Measurements from ENCODE around the gene TMEM61. TPM values are rescaled to one million over a fixed set of nuclear protein-coding genes. Genes with fewer than 3 reads are reported as not detected.
"Not testable (repeated sequence)": the region's sequence is repeated elsewhere in the genome, so short reads cannot be mapped to it uniquely, and the experiment has no call there.

The TMEM61 gene
- total RNA-seq, 6 experiments from 2014 or later = 0.20 to 0.31 TPM; not detected in 4

GRCh38 chr1:54955359-54955758 lies 25.1 kb upstream of the TMEM61 start:
- no peaks in the 10 kb centered on the region for H3K36me3 ChIP-seq
- DNase-seq = no peak
- H3K9me3 ChIP-seq = no peaks in the 10 kb centered on the region
- H3K27ac ChIP-seq = no peak overlapping the region
- WGBS (ENCODE audit: insufficient coverage, low coverage, low lambda C conversion rate, missing lambda C conversion rate) = 42% methylated on average over 1 of the region's 1 CpG
- TF ChIP-seq CTCF (IDR thresholded peaks at IDR 0.05) (no peak), POLR2A (IDR thresholded peaks at IDR 0.05) (no peak)
- intact Hi-C loops (cut with DNase I) = no loop called here
- no peaks in the 10 kb centered on the region for H3K27me3 ChIP-seq
- H3K4me3 ChIP-seq = no peak overlapping the region
- ATAC-seq = no peak
- H3K4me1 ChIP-seq = peaks cover 0 to 6% (median 0%) of the 10 kb centered on the region in 4 donors

DNA sequence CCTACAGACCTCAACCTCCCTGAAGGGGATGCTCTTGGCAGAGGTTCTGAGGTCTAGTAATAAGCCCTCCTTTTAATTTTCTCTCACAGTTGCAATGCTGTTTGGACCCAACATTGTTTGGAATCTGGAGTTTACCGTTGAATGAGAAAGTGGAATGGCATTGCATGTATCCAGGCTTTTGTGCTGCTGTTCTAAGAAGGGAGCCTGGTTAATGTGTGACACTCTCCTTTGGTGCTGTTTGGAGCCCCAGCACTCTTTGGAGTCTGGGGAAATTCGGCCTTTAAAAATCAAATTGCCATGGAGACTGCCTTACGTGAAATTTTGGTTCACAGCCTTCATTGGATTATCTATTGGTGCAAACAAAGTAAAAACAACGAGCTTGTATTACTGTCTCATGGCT lies 23.7 kb upstream of the TMEM61 start:
- WGBS (ENCODE audit: insufficient coverage, low coverage, low lambda C conversion rate, missing lambda C conversion rate) = 68% methylated on average over 4 of the region's 4 CpGs
- ATAC-seq (no peak), DNase-seq (no peak)
- no peaks in the 10 kb centered on the region for H3K27me3 ChIP-seq
- TF ChIP-seq CTCF (IDR thresholded peaks at IDR 0.05) (no peak), POLR2A (IDR thresholded peaks at IDR 0.05) (no peak)
- intact Hi-C loops (cut with DNase I) = no loop called here
- no peak overlapping the region for H3K27ac ChIP-seq
- no peak overlapping the region for H3K4me3 ChIP-seq
- H3K36me3 ChIP-seq = no peaks in the 10 kb centered on the region
- no peaks in the 10 kb centered on the region for H3K9me3 ChIP-seq
- no peaks in the 10 kb centered on the region for H3K4me1 ChIP-seq

GRCh38 chr1:54959241-54959640 lies 21.2 kb upstream of the TMEM61 start:
- no peaks in the 10 kb centered on the region for H3K4me1 ChIP-seq
- no peak for DNase-seq
- H3K9me3 ChIP-seq = no peaks in the 10 kb centered on the region
- ATAC-seq = no peak
- H3K27me3 ChIP-seq = no peaks in the 10 kb centered on the region
- H3K4me3 ChIP-seq = no peak overlapping the region
- intact Hi-C loops (cut with DNase I) = no loop called here
- no peak overlapping the region for H3K27ac ChIP-seq
- no peak for TF ChIP-seq CTCF (IDR thresholded peaks at IDR 0.05)
- TF ChIP-seq POLR2A (IDR thresholded peaks at IDR 0.05) = no peak
- WGBS (ENCODE audit: insufficient coverage, low coverage, low lambda C conversion rate, missing lambda C conversion rate) = 33% methylated on average over 3 of the region's 3 CpGs
- H3K36me3 ChIP-seq = no peaks in the 10 kb centered on the region

GRCh38 chr1:54962612-54963395 lies 17.6 kb upstream of the TMEM61 start:
- no peaks in the 10 kb centered on the region for H3K27me3 ChIP-seq
- H3K9me3 ChIP-seq = no peaks in the 10 kb centered on the region
- intact Hi-C loops (cut with DNase I) = no loop called here
- TF ChIP-seq CTCF (IDR thresholded peaks at IDR 0.05) (no peak), POLR2A (IDR thresholded peaks at IDR 0.05) (no peak)
- 67% methylated on average over 4 of the region's 4 CpGs for WGBS (ENCODE audit: insufficient coverage, low coverage, low lambda C conversion rate, missing lambda C conversion rate)
- no peaks in the 10 kb centered on the region for H3K36me3 ChIP-seq
- ATAC-seq (no peak), DNase-seq (no peak)
- H3K4me1 ChIP-seq = no peaks in the 10 kb centered on the region
- no peak overlapping the region for H3K27ac ChIP-seq
- no peak overlapping the region for H3K4me3 ChIP-seq

- H3K27ac ChIP-seq; H3K27me3 ChIP-seq; H3K36me3 ChIP-seq; intact Hi-C loops (cut with DNase I); H3K4me1 ChIP-seq; DNase-seq; H3K9me3 ChIP-seq; H3K4me3 ChIP-seq; ATAC-seq: not testable (repeated sequence)
- WGBS (ENCODE audit: insufficient coverage, low coverage, low lambda C conversion rate, missing lambda C conversion rate) = 91% methylated on average over 5 of the region's 5 CpGs
Measured at GRCh38 chr1:54963829-54964228, 16.6 kb upstream of the TMEM61 start.

All from right lobe of liver (tissue), 6 donors.